Measurements from ENCODE around the gene LIFR. TPM values are rescaled to one million over a fixed set of nuclear protein-coding genes. Genes with fewer than 3 reads are reported as not detected.

Gene LIFR
- total RNA-seq, 1 donor from 2014 or later: 110 TPM

- no peak for ATAC-seq
- Histone ChIP-seq H3K36me3 (no peaks in the 10 kb centered on the region), H3K27ac (no peak overlapping the region), H3K4me1 (no peaks in the 10 kb centered on the region), H3K4me3 (no peak overlapping the region), H3K9me3 (no peaks in the 10 kb centered on the region), H3K27me3 (ENCODE audit: low read depth) (peaks cover 9% of the 10 kb centered on the region)
- no peak for TF ChIP-seq CTCF (IDR thresholded peaks at IDR 0.05)
- intact Hi-C loops (cut with DNase I): no loop called here
- DNase-seq: no peak
Observed at GRCh38 chr5:38431242-38431853, 125.1 kb downstream of the LIFR start.

GRCh38 chr5:38426986-38427950, 129.2 kb downstream of the LIFR start:
- no peaks in the 10 kb centered on the region for H3K4me1 ChIP-seq
- H3K36me3 ChIP-seq: no peaks in the 10 kb centered on the region
- ATAC-seq (no peak), DNase-seq (no peak)
- no peak overlapping the region for H3K27ac ChIP-seq
- H3K27me3 ChIP-seq (ENCODE audit: low read depth): no peaks in the 10 kb centered on the region
- H3K4me3 ChIP-seq: no peak overlapping the region
- no peaks in the 10 kb centered on the region for H3K9me3 ChIP-seq
- TF ChIP-seq CTCF (IDR thresholded peaks at IDR 0.05): no peak
- intact Hi-C loops (cut with DNase I): no loop called here

- H3K36me3 ChIP-seq: no peaks in the 10 kb centered on the region
- intact Hi-C loops (cut with DNase I): no loop called here
- H3K4me1 ChIP-seq: no peaks in the 10 kb centered on the region
- DNase-seq: no peak
- H3K4me3 ChIP-seq: no peak overlapping the region
- TF ChIP-seq CTCF (IDR thresholded peaks at IDR 0.05): no peak
- no peaks in the 10 kb centered on the region for H3K27me3 ChIP-seq (ENCODE audit: low read depth)
- no peak overlapping the region for H3K27ac ChIP-seq
- ATAC-seq: no peak
- H3K9me3 ChIP-seq: no peaks in the 10 kb centered on the region
Observed at GRCh38 chr5:38426490-38426889, 130.0 kb downstream of the LIFR start.

Small RNA genes lying within 50 kb of the gene (microRNA-seq; reads per million reads assigned to microRNA genes)
- gene MIR3650 (ENCODE audit: borderline number of aligned reads): not detected
